GM18499 (cell line): ENCODE measurements around the gene ABCC1.
"Not testable (repeated sequence)": the region's sequence is repeated elsewhere in the genome, so short reads cannot be mapped to it uniquely, and the experiment has no call there.

Experiments used
- ATAC-seq: cut with Tn5 transposase; IDR thresholded peaks from one replicate; pipeline ENCODE4 v1.9.1; 2021; ENCODE audit warnings: moderate number of reproducible peaks; ENCODE audit not compliant: insufficient read depth, unreplicated experiment

ABCC1 gene

GRCh38 chr16:16102738-16103137 is 153.3 kb downstream of the ABCC1 start:
- no peak for ATAC-seq

DNA sequence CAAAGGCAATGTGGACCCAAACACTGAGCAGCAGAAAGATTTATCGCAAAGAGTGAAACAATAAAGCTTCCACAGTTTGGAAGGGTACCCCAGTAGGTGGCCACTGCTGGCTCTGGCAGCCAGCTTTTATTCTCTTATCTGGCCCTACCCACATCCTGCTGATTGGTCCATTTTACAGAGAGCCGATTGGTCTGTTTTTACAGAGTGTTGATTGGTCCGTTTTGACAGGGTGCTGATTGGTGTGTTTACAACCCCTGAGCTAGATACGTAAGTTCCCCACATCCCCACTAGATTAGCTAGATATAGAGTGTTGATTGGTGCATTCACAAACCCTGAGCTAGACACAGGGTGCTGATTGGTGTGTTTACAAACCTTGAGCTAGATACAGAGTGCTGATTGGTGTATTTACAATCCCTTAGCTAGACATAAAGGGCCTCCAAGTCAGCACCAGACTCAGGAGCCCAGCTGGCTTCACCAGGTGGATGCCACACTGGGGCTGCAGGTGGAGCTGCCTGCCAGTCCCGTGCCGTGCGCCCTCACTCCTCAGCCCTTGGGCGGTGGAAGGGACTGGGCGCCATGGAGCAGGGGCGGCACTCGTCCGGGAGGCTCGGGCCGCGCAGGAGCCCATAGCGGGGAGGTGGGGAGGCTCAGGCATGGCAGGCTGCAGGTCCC is 154.9 kb downstream of the ABCC1 start:
- not testable (repeated sequence) for ATAC-seq

- ATAC-seq: not testable (repeated sequence)
Observed at GRCh38 chr16:16104804-16105141, 155.4 kb downstream of the ABCC1 start.

DNA sequence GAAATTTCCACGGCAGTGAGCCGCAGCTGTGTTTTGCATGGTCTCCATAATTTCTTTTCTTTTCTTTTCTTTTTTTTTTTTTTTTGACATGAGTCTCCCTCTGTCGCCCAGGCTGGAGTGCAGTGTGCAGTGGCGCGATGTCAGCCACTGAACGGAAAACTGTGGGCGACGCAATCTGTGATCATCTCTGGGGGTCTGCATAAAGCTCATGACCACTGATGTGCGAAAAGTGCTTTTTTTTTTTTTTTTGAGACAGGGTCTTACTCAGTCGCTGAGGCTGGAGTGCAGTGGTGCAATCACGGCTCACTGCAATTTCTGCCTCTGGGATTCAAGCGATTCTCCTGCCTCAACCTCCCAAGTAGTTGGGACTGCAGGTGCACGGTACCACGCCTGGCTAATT is 156.2 kb downstream of the ABCC1 start:
- ATAC-seq: no peak

- no peak for ATAC-seq
Observed at GRCh38 chr16:16106466-16106865, 157.1 kb downstream of the ABCC1 start.

- ATAC-seq: no peak
Observed at GRCh38 chr16:16107839-16108238, 158.4 kb downstream of the ABCC1 start.

DNA sequence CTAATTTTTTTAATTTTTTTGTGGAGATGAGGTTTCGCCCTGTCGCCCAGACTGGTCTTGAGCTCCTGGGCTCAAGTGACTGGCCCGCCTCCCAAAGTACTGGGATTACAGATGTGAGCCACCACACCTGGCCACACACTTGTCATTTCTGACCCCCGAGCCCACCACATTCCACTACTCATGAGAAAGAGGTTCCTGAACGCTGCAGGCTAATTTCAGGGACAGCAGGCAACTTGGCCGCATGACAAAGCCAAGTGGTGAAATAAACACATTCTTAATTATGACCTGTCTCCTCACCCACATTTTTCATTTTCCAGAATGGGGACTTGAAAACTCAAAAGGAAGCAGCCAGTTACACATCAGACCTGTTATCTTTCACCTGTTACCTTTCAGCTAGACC is 159.3 kb downstream of the ABCC1 start:
- no peak for ATAC-seq

DNA sequence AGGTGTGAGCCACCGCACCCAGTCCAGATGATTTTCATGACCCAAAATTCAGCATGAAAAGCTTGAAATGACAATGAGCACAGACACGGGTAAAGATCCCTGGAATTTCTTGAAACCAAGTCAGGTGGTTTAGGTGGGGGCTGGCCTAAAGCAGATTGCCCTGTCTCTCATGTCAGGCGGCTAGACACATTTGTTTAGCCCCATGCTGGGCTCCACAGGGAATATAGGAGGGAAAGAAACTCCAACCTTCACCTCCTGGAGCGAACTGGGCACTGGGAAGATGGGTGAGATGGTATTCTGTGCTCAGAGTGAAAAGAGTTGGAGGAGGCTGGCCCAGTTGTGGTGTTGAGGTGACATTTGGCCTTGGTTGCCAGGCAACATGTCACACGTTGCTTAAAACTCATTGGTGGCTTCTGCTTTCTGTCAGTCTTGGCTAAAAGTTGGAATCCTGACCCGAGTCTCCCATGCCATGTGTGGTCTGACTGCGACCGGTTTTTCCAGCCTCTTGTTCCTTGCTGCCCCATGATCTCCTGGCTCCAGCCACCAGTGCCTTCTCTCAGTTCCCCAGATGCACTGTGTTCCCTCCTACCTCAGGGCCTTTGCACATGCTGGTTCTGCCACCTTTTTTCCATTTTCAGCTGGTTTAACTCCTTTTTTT is 160.2 kb downstream of the ABCC1 start:
- ATAC-seq: no peak

DNA sequence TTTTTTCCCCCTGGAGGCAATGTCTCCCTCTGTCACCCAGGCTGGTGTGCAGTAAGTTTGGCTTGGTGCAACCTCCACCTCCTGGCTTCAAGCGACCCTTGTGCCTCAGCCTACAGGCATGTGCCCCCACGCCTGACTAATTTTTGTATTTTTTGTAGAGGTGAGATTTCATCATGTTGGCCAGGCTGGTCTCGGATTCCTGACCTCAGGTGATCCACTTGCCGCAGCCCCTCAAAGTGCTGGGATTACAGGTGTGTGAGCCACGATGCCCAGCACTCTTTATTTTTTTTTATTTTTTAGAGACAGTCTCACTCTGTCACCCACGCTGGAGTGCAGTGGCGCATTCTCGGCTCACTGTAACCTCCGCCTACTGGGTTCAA is 160.7 kb downstream of the ABCC1 start:
- ATAC-seq: no peak

DNA sequence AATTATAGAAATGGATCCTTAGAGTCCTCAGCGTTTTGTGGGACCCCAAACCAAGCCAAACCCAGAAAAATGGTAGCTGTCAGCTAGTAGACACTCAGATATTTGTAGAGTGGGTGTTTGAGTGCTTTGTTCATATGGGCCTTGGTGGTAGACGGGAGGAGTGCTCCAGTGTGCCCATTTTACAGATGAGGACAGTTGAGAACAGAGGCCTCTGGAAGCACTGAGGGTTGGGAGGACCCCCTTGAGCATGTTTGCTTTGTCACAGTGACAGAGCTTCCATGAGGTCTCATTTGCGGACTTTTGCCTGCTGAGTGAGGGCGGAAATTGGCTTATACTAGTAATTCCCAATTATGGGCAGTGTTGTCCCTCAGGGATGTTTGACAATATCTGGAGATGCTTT is 162.2 kb downstream of the ABCC1 start:
- no peak for ATAC-seq

- no peak for ATAC-seq
Observed at GRCh38 chr16:16112450-16113053, 163.1 kb downstream of the ABCC1 start.

GRCh38 chr16:16113076-16113475 is 163.7 kb downstream of the ABCC1 start:
- ATAC-seq: no peak

GRCh38 chr16:16116841-16117240 is 167.4 kb downstream of the ABCC1 start:
- ATAC-seq: no peak

DNA sequence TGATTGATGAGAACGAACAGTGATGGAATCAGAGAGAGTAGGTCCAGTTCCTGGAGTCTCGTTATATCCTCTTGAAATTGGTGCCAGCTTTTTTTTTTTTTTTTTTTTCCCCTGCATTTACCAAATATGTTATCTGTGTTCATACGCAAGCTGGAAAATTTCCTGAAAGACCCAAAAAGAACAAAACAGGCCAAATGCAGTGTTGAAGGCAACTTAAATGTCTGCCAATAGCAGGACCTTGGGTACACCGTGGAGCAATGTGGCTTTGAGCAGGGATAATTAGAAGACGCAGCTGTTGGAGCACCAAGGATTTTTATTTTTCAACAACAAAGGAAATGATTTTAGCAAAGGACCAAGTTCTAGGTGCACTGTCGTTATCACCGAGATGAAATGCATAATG is 168.9 kb downstream of the ABCC1 start:
- ATAC-seq: no peak

DNA sequence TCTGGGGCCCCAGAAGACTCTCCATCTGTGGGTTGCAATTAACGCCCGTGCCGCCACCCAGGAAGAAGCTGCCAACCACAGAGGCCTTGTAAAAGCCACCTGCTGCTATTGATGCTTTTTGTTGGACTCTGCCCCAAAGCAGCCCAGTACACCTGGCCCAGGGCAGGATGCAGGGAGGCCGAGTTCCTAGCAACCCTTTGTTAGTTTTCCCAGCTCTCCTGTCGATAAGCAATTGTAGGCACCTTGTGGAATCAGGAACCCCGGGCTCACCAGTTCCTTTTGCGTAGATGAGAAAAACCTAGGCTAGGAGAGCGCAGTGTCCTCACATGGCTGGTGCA is 170.6 kb downstream of the ABCC1 start:
- no peak for ATAC-seq

- ATAC-seq: no peak
Observed at GRCh38 chr16:16120382-16121184, 171.2 kb downstream of the ABCC1 start.

GRCh38 chr16:16121185-16121727 is 171.8 kb downstream of the ABCC1 start:
- ATAC-seq: no peak

DNA sequence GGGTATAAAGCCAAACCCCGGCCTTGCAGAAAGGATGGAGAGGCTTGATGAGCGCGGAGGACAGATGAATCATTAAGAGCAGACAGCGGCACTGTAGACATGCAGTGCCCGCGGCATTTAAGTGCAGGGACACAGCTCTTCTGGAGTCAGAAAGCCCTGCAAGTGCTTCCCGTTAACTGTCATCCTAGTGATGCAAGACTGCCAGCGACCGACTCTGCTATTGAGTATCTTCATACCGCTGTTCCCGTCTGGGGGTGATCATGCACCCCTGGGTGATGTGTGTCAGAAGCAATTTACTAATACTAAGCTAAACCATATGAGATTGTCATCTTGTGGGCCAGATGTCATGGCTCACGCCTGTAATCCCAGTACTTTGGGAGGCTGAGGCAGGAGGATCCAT is 172.8 kb downstream of the ABCC1 start:
- ATAC-seq: no peak

DNA sequence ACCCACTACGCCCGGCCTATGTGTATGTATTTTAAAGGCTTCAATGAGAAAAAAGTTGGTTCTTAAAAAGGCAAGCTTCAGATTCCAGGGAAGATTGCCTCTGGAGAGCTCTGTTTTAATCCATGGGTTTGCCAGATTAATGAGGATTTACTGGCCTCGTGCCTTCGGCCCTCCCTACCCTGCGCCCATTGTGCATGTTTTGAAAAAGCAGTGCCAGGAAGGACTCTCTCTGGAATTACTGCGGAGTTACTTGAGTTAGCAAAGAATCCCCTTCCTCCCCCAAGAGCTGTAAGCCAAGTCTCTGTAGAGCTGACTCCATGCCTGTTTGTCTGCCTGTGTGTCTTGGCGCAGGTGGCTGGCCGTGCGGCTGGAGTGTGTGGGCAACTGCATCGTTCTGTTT is 175.0 kb downstream of the ABCC1 start:
- no peak for ATAC-seq

DNA sequence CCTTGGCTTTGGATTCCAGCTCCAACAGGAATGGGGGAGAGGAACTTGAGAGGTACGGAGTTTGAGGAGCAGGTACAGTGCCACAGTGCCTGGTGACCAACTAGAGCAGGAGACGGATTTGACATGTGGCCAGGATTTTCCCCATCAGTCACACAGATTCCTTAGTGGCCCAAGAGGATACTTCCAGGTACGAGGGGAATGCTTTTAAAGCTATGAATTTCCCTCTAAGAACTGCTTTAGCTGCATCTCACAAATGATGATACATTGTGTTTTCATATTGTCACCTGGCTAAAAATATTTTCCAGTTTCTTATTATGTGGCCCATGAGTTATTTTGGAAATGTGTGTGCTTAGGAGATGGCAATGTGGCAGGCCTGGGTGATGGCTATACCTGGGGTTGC is 175.6 kb downstream of the ABCC1 start:
- ATAC-seq: no peak

- no peak for ATAC-seq
Observed at GRCh38 chr16:16126896-16127295, 177.5 kb downstream of the ABCC1 start.
